ENCODE results near the gene UBIAD1. TPM values are rescaled to one million over a fixed set of nuclear protein-coding genes. Genes with fewer than 3 reads are reported as not detected.

UBIAD1 gene
- total RNA-seq, 8 experiments from 2014 or later, result 12.8 to 20.7 (median 16.2) TPM

GRCh38 chr1:11324567-11325165, 51.7 kb downstream of the UBIAD1 start:
- Histone ChIP-seq H3K4me3 (no peak overlapping the region), H3K27ac (no peak overlapping the region), H3K4me1 (replicated peaks in 1 of 2) (peaks cover 35 to 47% of the 10 kb centered on the region in 2 donors)
- in situ Hi-C loops (cut with MboI; ENCODE audit: low pct_unique_long_range_greater_than_20kb in 2 of 9, low sequenced_read_pairs in 9 of 9, unreplicated experiment in 9 of 9), result loop anchor here in 5 of 9 experiments (25.0 kb wide), 2 partner anchors 138 to 313 kb away; no protein-coding TSS in a partner anchor
- ATAC-seq (replicated peaks in 6 of 8), result peak in 6 of 8 experiments; percentile 25 to 58 (median 46)
- WGBS, 10 experiments, result 13 to 59% (median 43%) methylated on average over 2 to 14 of the region's 17 CpGs; no CpG with 5 or more reads in 3 of the 10 experiments

- no peak overlapping the region for H3K27ac ChIP-seq
- in situ Hi-C loops (cut with MboI; ENCODE audit: low pct_unique_long_range_greater_than_20kb in 2 of 9, low sequenced_read_pairs in 9 of 9, unreplicated experiment in 9 of 9), result loop anchor here in 3 of 9 experiments (25.0 kb wide), 2 partner anchors 136 to 311 kb away; no protein-coding TSS in a partner anchor
- peaks cover 35 to 42% of the 10 kb centered on the region in 2 donors for H3K4me1 ChIP-seq (replicated peaks in 1 of 2)
- no peak for ATAC-seq (replicated peaks in 6 of 8)
- H3K4me3 ChIP-seq, result no peak overlapping the region
- 67 to 90% (median 88%) methylated on average over 2 to 4 of the region's 4 CpGs; no CpG with 5 or more reads in 5 of the 10 experiments for WGBS, 10 experiments
These were observed 53.1 kb downstream of the UBIAD1 start for GRCh38 chr1:11326070-11326469.

GRCh38 chr1:11328444-11328843, 55.4 kb downstream of the UBIAD1 start:
- H3K27ac ChIP-seq, result no peak overlapping the region
- H3K4me1 ChIP-seq (replicated peaks in 1 of 2), result peaks cover 28 to 42% of the 10 kb centered on the region in 2 donors
- in situ Hi-C loops (cut with MboI; ENCODE audit: low pct_unique_long_range_greater_than_20kb in 2 of 9, low sequenced_read_pairs in 9 of 9, unreplicated experiment in 9 of 9), result loop anchor here in 3 of 9 experiments (25.0 kb wide), 2 partner anchors 134 to 309 kb away; no protein-coding TSS in a partner anchor
- peak in 5 of 8 experiments; percentile 66 to 88 (median 70) for ATAC-seq (replicated peaks in 6 of 8)
- 22 to 60% (median 37%) methylated on average over 2 to 7 of the region's 7 CpGs; no CpG with 5 or more reads in 2 of the 10 experiments for WGBS, 10 experiments
- no peak overlapping the region for H3K4me3 ChIP-seq

GRCh38 chr1:11330411-11330810, 57.4 kb downstream of the UBIAD1 start:
- in situ Hi-C loops (cut with MboI; ENCODE audit: low pct_unique_long_range_greater_than_20kb in 2 of 9, low sequenced_read_pairs in 9 of 9, unreplicated experiment in 9 of 9), result loop anchor here in 3 of 9 experiments (25.0 kb wide), 2 partner anchors 132 to 307 kb away; no protein-coding TSS in a partner anchor
- no peak overlapping the region for H3K27ac ChIP-seq
- ATAC-seq (replicated peaks in 6 of 8), result no peak
- H3K4me3 ChIP-seq, result no peak overlapping the region
- 85 to 95% (median 91%) methylated on average over 2 to 3 of the region's 4 CpGs; no CpG with 5 or more reads in 6 of the 10 experiments for WGBS, 10 experiments
- peaks cover 28 to 40% of the 10 kb centered on the region in 2 donors for H3K4me1 ChIP-seq (replicated peaks in 1 of 2)

GRCh38 chr1:11331036-11331944, 58.3 kb downstream of the UBIAD1 start:
- peak in 3 of 8 experiments; percentile 42 to 83 (median 46) for ATAC-seq (replicated peaks in 6 of 8)
- 30 to 100% (median 86%) methylated on average over 2 to 11 of the region's 14 CpGs; no CpG with 5 or more reads in 2 of the 10 experiments for WGBS, 10 experiments
- in situ Hi-C loops (cut with MboI; ENCODE audit: low pct_unique_long_range_greater_than_20kb in 2 of 9, low sequenced_read_pairs in 9 of 9, unreplicated experiment in 9 of 9), result loop anchor here in 3 of 9 experiments (25.0 kb wide), 2 partner anchors 131 to 306 kb away; no protein-coding TSS in a partner anchor

GRCh38 chr1:11331945-11332546, 59.0 kb downstream of the UBIAD1 start:
- peaks cover 37 to 39% of the 10 kb centered on the region in 2 donors for H3K4me1 ChIP-seq (replicated peaks in 1 of 2)
- no peak for ATAC-seq (replicated peaks in 6 of 8)
- no peak overlapping the region for H3K27ac ChIP-seq
- in situ Hi-C loops (cut with MboI; ENCODE audit: low pct_unique_long_range_greater_than_20kb in 2 of 9, low sequenced_read_pairs in 9 of 9, unreplicated experiment in 9 of 9), result loop anchor here in 3 of 9 experiments (25.0 kb wide), 2 partner anchors 130 to 305 kb away; no protein-coding TSS in a partner anchor
- no peak overlapping the region for H3K4me3 ChIP-seq
- 70 to 98% (median 92%) methylated on average over 2 to 10 of the region's 13 CpGs; no CpG with 5 or more reads in 1 of the 10 experiments for WGBS, 10 experiments

More at GRCh38 chr1:11331036-11331944, 58.3 kb downstream of the UBIAD1 start:
- H3K4me1 ChIP-seq (replicated peaks in 1 of 2), result peaks cover 37 to 40% of the 10 kb centered on the region in 2 donors
- H3K27ac ChIP-seq, result no peak overlapping the region
- no peak overlapping the region for H3K4me3 ChIP-seq

- H3K4me1 ChIP-seq (replicated peaks in 1 of 2), result peaks cover 34 to 42% of the 10 kb centered on the region in 2 donors
- in situ Hi-C loops (cut with MboI; ENCODE audit: low pct_unique_long_range_greater_than_20kb in 2 of 9, low sequenced_read_pairs in 9 of 9, unreplicated experiment in 9 of 9), result loop anchor here in 3 of 9 experiments (25.0 kb wide), 2 partner anchors 129 to 304 kb away; no protein-coding TSS in a partner anchor
- no peak overlapping the region for H3K4me3 ChIP-seq
- ATAC-seq (replicated peaks in 6 of 8), result peak in 3 of 8 experiments; percentile 19 to 25 (median 19)
- 10 to 77% (median 37%) methylated on average over 2 to 3 of the region's 7 CpGs; no CpG with 5 or more reads in 6 of the 10 experiments for WGBS, 10 experiments
- no peak overlapping the region for H3K27ac ChIP-seq
These were observed 60.6 kb downstream of the UBIAD1 start for GRCh38 chr1:11333631-11334030.

- Histone ChIP-seq H3K27ac (no peak overlapping the region), H3K4me1 (replicated peaks in 1 of 2) (peaks cover 33 to 45% of the 10 kb centered on the region in 2 donors), H3K4me3 (no peak overlapping the region)
- 20 to 100% (median 64%) methylated on average over 1 to 8 of the region's 13 CpGs; no CpG with 5 or more reads in 2 of the 10 experiments for WGBS, 10 experiments
- in situ Hi-C loops (cut with MboI; ENCODE audit: low pct_unique_long_range_greater_than_20kb in 2 of 9, low sequenced_read_pairs in 9 of 9, unreplicated experiment in 9 of 9), result loop anchor here in 3 of 9 experiments (25.0 kb wide), 2 partner anchors 128 to 303 kb away; no protein-coding TSS in a partner anchor
- ATAC-seq (replicated peaks in 6 of 8), result peak in 1 of 8 experiments; percentile 27
These were observed 61.3 kb downstream of the UBIAD1 start for GRCh38 chr1:11334261-11334804.

- in situ Hi-C loops (cut with MboI; ENCODE audit: low pct_unique_long_range_greater_than_20kb in 2 of 9, low sequenced_read_pairs in 9 of 9, unreplicated experiment in 9 of 9), result loop anchor here in 3 of 9 experiments (25.0 kb wide), 2 partner anchors 127 to 302 kb away; no protein-coding TSS in a partner anchor
- 14 to 20% methylated on average over 1 of the region's 7 CpGs; no CpG with 5 or more reads in 8 of the 10 experiments for WGBS, 10 experiments
- Histone ChIP-seq H3K27ac (no peak overlapping the region), H3K4me1 (replicated peaks in 1 of 2) (peaks cover 34 to 50% of the 10 kb centered on the region in 2 donors), H3K4me3 (no peak overlapping the region)
- ATAC-seq (replicated peaks in 6 of 8), result no peak
These were observed 61.8 kb downstream of the UBIAD1 start for GRCh38 chr1:11334821-11335220.

GRCh38 chr1:11335417-11336056, 62.5 kb downstream of the UBIAD1 start:
- H3K27ac ChIP-seq, result no peak overlapping the region
- in situ Hi-C loops (cut with MboI; ENCODE audit: low pct_unique_long_range_greater_than_20kb in 2 of 9, low sequenced_read_pairs in 9 of 9, unreplicated experiment in 9 of 9), result loop anchor here in 3 of 9 experiments (25.0 kb wide), 2 partner anchors 127 to 302 kb away; no protein-coding TSS in a partner anchor
- no peak overlapping the region for H3K4me3 ChIP-seq
- WGBS, 10 experiments, result 57 to 100% (median 88%) methylated on average over 1 to 4 of the region's 7 CpGs; no CpG with 5 or more reads in 4 of the 10 experiments
- H3K4me1 ChIP-seq (replicated peaks in 1 of 2), result peaks cover 41 to 57% of the 10 kb centered on the region in 2 donors
- ATAC-seq (replicated peaks in 6 of 8), result peak in 1 of 8 experiments; percentile 38

GRCh38 chr1:11337580-11338073, 64.6 kb downstream of the UBIAD1 start:
- Histone ChIP-seq H3K4me3 (no peak overlapping the region), H3K27ac (no peak overlapping the region), H3K4me1 (replicated peaks in 1 of 2) (peaks cover 56 to 76% of the 10 kb centered on the region in 2 donors)
- in situ Hi-C loops (cut with MboI; ENCODE audit: low pct_unique_long_range_greater_than_20kb in 2 of 9, low sequenced_read_pairs in 9 of 9, unreplicated experiment in 9 of 9), result loop anchor here in 3 of 9 experiments (25.0 kb wide), 2 partner anchors 125 to 300 kb away; no protein-coding TSS in a partner anchor
- peak; percentile 42 to 85 (median 60) for ATAC-seq (replicated peaks in 6 of 8)
- WGBS, 10 experiments, result 0 to 27% (median 3%) methylated on average over 1 to 8 of the region's 12 CpGs; no CpG with 5 or more reads in 5 of the 10 experiments

All from motor neuron (in vitro differentiated cells).